ENCODE measurements around the gene PRKAA2.

Gene PRKAA2

DNA sequence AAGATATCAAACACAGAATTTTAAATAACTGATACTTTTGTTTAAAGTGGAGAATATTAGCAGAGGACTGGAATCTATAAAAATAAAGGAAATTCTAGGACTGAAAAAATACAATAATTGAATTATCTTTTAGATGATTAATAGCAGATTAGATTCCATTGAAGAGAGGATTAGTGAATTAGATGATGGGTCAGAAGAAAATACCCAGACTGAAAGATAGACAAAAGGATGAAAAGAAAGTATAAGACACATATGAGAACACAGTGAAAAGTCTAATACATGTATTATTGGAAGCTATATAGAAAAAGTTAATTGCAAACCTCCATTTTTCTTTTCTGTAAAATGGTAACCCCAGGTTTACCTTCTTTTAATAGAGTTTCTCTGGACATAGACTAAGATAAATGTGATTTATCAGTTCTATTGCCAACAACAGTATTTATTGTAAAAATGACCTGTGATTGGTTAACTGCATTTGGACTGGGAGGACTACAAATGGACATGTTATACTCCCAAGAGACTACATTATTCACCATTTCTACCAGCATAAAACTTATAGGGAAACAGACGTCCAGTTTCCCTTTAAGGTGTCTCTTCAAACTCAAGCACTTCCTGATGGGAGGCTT lies 11.0 kb downstream of the PRKAA2 start:
- TF ChIP-seq, protein P1, sequence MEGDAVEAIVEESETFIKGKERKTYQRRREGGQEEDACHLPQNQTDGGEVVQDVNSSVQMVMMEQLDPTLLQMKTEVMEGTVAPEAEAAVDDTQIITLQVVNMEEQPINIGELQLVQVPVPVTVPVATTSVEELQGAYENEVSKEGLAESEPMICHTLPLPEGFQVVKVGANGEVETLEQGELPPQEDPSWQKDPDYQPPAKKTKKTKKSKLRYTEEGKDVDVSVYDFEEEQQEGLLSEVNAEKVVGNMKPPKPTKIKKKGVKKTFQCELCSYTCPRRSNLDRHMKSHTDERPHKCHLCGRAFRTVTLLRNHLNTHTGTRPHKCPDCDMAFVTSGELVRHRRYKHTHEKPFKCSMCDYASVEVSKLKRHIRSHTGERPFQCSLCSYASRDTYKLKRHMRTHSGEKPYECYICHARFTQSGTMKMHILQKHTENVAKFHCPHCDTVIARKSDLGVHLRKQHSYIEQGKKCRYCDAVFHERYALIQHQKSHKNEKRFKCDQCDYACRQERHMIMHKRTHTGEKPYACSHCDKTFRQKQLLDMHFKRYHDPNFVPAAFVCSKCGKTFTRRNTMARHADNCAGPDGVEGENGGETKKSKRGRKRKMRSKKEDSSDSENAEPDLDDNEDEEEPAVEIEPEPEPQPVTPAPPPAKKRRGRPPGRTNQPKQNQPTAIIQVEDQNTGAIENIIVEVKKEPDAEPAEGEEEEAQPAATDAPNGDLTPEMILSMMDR (IDR thresholded peaks at IDR 0.05; ENCODE audit: control extremely low read depth, extremely low read depth, low read depth, missing control alignments), result no peak
- ChIA-PET CTCF (no interaction called here), POLR2A (no interaction called here)
- no peak for DNase-seq (ENCODE audit: extremely low spot score)

GRCh38 chr1:56658254-56658653 lies 13.1 kb downstream of the PRKAA2 start:
- TF ChIP-seq, protein P1 (IDR thresholded peaks at IDR 0.05; ENCODE audit: control extremely low read depth, extremely low read depth, low read depth, missing control alignments), result no peak
- ChIA-PET CTCF (no interaction called here), POLR2A (no interaction called here)
- no peak for DNase-seq (ENCODE audit: extremely low spot score)

DNA sequence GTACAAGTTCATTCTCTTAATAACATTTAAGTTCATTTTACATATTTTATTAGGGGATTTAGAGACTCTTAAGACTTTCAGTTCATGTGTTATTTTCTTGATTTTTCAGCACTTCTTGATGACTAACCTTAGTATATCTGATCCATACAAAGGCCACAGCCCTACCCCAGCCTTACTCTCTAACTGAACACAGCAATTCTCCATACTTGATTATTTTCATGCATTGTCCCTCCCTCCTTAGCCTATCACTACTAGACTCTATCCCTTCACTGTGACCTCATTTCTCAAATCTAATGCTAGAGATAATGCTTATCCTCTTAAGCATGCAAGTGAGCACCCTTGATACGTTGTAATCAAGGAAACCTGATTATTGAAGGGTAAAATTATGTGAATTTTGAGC lies 15.2 kb downstream of the PRKAA2 start:
- POLR2A ChIA-PET, result no interaction called here
- DNase-seq (ENCODE audit: extremely low spot score), result no peak
- CTCF ChIA-PET, result no interaction called here
- TF ChIP-seq, protein P1 (IDR thresholded peaks at IDR 0.05; ENCODE audit: control extremely low read depth, extremely low read depth, low read depth, missing control alignments), result no peak

- DNase-seq (ENCODE audit: extremely low spot score), result no peak
- POLR2A ChIA-PET, result no interaction called here
- CTCF ChIA-PET, result no interaction called here
- TF ChIP-seq, protein P1 (IDR thresholded peaks at IDR 0.05; ENCODE audit: control extremely low read depth, extremely low read depth, low read depth, missing control alignments), result no peak
Measured at GRCh38 chr1:56663846-56664245, 18.7 kb downstream of the PRKAA2 start.

DNA sequence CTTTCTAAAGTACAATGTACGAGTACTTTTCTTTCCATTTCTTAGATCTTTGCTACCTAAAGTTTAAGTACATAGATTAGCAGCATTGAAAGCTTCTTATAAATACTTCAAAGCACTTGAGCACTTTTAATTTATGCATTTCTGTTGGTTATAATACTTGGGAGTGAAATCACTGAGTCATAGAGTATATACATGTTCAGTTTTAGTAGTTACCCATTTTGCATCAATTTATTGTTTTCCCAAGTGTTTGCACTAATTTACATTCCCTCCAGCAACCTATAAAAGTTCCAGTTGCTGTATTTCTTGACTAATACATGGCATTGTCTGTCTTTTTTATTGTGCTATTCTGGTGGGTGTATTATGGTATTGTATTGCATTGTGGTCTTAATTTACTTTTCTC lies 20.3 kb downstream of the PRKAA2 start:
- TF ChIP-seq, protein P1 (IDR thresholded peaks at IDR 0.05; ENCODE audit: control extremely low read depth, extremely low read depth, low read depth, missing control alignments), result no peak
- CTCF ChIA-PET, result no interaction called here
- DNase-seq (ENCODE audit: extremely low spot score), result no peak
- POLR2A ChIA-PET, result no interaction called here

DNA sequence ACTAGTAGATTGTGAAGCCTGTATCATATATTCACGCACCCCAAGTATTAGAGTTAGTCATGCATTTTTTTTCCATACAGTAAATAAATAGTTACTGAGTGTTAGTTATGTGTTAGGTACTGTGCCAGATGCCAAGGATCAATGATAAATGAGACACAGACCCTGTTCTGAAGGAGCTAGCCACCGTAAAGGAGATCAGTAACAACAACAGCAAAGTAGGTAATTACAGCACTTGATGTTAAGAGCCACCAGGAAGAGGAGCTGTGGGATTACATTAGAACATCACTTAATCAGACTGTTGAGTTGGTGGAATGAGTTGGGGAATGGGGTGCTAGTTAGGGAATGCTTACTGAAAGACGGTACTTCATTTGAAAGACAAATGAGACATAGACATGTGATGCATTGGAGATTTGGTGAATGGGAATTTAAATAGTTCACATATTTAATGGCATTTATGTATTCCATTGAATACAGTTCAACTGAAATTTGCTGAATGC lies 21.0 kb downstream of the PRKAA2 start:
- TF ChIP-seq, protein P1 (IDR thresholded peaks at IDR 0.05; ENCODE audit: control extremely low read depth, extremely low read depth, low read depth, missing control alignments), result no peak
- no peak for DNase-seq (ENCODE audit: extremely low spot score)
- ChIA-PET CTCF (no interaction called here), POLR2A (no interaction called here)
